NCI-H774 (cell line): Measurements from ENCODE around the gene FOXN3.
A peak's percentile ranks its signal among the peaks of the same experiment; 100 is the strongest.

Experiments
- DNase-seq: peaks from one replicate; lab custom pipeline; 2025; lab: John Stamatoyannopoulos, UW

The FOXN3 gene

GRCh38 chr14:89359477-89360222, 57.4 kb downstream of the FOXN3 start:
- DNase-seq, result no peak

- DNase-seq, result no peak
Measured at GRCh38 chr14:89357655-89358297, 59.3 kb downstream of the FOXN3 start.

- DNase-seq, result no peak
Measured at GRCh38 chr14:89356927-89357326, 60.1 kb downstream of the FOXN3 start.

GRCh38 chr14:89356496-89356895, 60.5 kb downstream of the FOXN3 start:
- DNase-seq, result no peak

- DNase-seq, result no peak
Measured at GRCh38 chr14:89353766-89354113, 63.3 kb downstream of the FOXN3 start.

GRCh38 chr14:89352976-89353765, 63.9 kb downstream of the FOXN3 start:
- DNase-seq, result no peak

- DNase-seq, result peak; percentile 45
Measured at GRCh38 chr14:89351516-89352404, 65.3 kb downstream of the FOXN3 start.

- DNase-seq, result no peak
Measured at GRCh38 chr14:89351221-89351515, 65.9 kb downstream of the FOXN3 start.

GRCh38 chr14:89350152-89350551, 66.9 kb downstream of the FOXN3 start:
- no peak for DNase-seq

GRCh38 chr14:89349171-89350008, 67.6 kb downstream of the FOXN3 start:
- DNase-seq, result peak; percentile 96

- DNase-seq, result no peak
Measured at GRCh38 chr14:89348722-89349121, 68.3 kb downstream of the FOXN3 start.

GRCh38 chr14:89347885-89348284, 69.1 kb downstream of the FOXN3 start:
- DNase-seq, result no peak

- no peak for DNase-seq
Measured at GRCh38 chr14:89344920-89345254, 72.1 kb downstream of the FOXN3 start.

- no peak for DNase-seq
Measured at GRCh38 chr14:89343356-89343755, 73.7 kb downstream of the FOXN3 start.

- DNase-seq, result no peak
Measured at GRCh38 chr14:89342049-89342448, 75.0 kb downstream of the FOXN3 start.

GRCh38 chr14:89340200-89341181, 76.5 kb downstream of the FOXN3 start:
- DNase-seq, result no peak

GRCh38 chr14:89339579-89339978, 77.5 kb downstream of the FOXN3 start:
- DNase-seq, result no peak

GRCh38 chr14:89339158-89339557, 77.9 kb downstream of the FOXN3 start:
- DNase-seq, result no peak

GRCh38 chr14:89336338-89336737, 80.7 kb downstream of the FOXN3 start:
- no peak for DNase-seq

- DNase-seq, result no peak
Measured at GRCh38 chr14:89332031-89332430, 85.0 kb downstream of the FOXN3 start.
